Measurements from ENCODE around the gene COG3. TPM values are rescaled to one million over a fixed set of nuclear protein-coding genes. Genes with fewer than 3 reads are reported as not detected.

COG3 gene
- total and polyA plus RNA-seq, 2 of the 13 experiments (the other 11 are each of a cell fraction or from before 2014, with no cell fraction given), result 37.8 to 47.5 TPM

DNA sequence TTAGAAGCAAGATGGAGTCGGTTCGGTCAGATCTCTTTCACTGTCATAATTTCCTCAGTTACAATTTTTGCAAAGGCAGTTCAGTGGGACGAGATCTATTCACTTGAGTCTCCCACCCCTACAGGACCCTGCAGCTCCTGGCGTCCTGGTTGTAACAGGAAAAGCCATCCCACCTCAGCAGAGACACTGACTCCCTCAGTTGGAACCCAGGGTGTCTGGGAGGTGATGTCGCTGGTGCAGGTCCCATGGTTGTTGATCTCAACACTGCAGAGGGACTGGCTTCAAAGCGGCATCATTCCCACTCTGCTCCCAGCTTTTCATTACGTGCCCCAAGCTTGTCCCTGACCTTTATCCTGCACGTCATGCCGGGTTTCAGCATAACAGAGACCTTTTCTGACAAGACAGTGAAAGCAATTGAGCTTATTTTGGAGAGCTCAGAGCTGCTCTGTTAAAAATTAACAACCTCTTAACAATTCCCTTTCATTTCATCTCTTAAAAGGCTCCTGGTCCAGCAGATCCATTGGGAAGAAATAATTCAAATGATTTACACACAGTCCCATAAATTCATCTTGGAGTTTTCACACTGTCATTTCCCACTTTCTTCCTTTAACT lies 17.6 kb upstream of the COG3 start (continued):
- TF ChIP-seq, protein P1, sequence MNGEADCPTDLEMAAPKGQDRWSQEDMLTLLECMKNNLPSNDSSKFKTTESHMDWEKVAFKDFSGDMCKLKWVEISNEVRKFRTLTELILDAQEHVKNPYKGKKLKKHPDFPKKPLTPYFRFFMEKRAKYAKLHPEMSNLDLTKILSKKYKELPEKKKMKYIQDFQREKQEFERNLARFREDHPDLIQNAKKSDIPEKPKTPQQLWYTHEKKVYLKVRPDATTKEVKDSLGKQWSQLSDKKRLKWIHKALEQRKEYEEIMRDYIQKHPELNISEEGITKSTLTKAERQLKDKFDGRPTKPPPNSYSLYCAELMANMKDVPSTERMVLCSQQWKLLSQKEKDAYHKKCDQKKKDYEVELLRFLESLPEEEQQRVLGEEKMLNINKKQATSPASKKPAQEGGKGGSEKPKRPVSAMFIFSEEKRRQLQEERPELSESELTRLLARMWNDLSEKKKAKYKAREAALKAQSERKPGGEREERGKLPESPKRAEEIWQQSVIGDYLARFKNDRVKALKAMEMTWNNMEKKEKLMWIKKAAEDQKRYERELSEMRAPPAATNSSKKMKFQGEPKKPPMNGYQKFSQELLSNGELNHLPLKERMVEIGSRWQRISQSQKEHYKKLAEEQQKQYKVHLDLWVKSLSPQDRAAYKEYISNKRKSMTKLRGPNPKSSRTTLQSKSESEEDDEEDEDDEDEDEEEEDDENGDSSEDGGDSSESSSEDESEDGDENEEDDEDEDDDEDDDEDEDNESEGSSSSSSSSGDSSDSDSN (CRISPR knock-in tag; IDR thresholded peaks at IDR 0.05), result peak; percentile 46; the same call in 1 of the 2 replicates
- no peak for TF ChIP-seq MXD4 (CRISPR knock-in tag; IDR thresholded peaks at IDR 0.05)
- no peak for TF ChIP-seq ZNF839 (CRISPR knock-in tag; IDR thresholded peaks at IDR 0.05; ENCODE audit: borderline replicate concordance)
- no peak for TF ChIP-seq U2AF2 (IDR thresholded peaks at IDR 0.05; ENCODE audit: low read depth, low read length)
- TF ChIP-seq ATAD3A (CRISPR knock-in tag; IDR thresholded peaks at IDR 0.05), result no peak
- TF ChIP-seq ZIK1 (CRISPR knock-in tag; IDR thresholded peaks at IDR 0.05; ENCODE audit: borderline replicate concordance, low read depth), result 0 out of 2 replicates have a peak, but pooled peaks have one; percentile 49
- peak; percentile 61; the same call in 1 of the 3 replicates for TF ChIP-seq MXI1 (IDR thresholded peaks at IDR 0.05; ENCODE audit: borderline replicate concordance, low read depth, low read length)
- 0 out of 2 replicates have a peak, but pooled peaks have one; percentile 1 for TF ChIP-seq MAFF (IDR thresholded peaks at IDR 0.05; ENCODE audit: low read depth, low read length)
- TF ChIP-seq ZNF207 (IDR thresholded peaks at IDR 0.05; ENCODE audit: borderline replicate concordance), result no peak
- TF ChIP-seq ZFP1 (CRISPR knock-in tag; IDR thresholded peaks at IDR 0.05), result 0 out of 2 replicates have a peak, but pooled peaks have one; percentile 28
- peak; percentile 78 for TF ChIP-seq ASH2L (IDR thresholded peaks at IDR 0.05; ENCODE audit: insufficient read length, low read depth, low read length)
- TF ChIP-seq, protein P2, sequence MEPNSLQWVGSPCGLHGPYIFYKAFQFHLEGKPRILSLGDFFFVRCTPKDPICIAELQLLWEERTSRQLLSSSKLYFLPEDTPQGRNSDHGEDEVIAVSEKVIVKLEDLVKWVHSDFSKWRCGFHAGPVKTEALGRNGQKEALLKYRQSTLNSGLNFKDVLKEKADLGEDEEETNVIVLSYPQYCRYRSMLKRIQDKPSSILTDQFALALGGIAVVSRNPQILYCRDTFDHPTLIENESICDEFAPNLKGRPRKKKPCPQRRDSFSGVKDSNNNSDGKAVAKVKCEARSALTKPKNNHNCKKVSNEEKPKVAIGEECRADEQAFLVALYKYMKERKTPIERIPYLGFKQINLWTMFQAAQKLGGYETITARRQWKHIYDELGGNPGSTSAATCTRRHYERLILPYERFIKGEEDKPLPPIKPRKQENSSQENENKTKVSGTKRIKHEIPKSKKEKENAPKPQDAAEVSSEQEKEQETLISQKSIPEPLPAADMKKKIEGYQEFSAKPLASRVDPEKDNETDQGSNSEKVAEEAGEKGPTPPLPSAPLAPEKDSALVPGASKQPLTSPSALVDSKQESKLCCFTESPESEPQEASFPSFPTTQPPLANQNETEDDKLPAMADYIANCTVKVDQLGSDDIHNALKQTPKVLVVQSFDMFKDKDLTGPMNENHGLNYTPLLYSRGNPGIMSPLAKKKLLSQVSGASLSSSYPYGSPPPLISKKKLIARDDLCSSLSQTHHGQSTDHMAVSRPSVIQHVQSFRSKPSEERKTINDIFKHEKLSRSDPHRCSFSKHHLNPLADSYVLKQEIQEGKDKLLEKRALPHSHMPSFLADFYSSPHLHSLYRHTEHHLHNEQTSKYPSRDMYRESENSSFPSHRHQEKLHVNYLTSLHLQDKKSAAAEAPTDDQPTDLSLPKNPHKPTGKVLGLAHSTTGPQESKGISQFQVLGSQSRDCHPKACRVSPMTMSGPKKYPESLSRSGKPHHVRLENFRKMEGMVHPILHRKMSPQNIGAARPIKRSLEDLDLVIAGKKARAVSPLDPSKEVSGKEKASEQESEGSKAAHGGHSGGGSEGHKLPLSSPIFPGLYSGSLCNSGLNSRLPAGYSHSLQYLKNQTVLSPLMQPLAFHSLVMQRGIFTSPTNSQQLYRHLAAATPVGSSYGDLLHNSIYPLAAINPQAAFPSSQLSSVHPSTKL (CRISPR knock-in tag; IDR thresholded peaks at IDR 0.05), result peak; percentile 95
- TF ChIP-seq, protein P3, sequence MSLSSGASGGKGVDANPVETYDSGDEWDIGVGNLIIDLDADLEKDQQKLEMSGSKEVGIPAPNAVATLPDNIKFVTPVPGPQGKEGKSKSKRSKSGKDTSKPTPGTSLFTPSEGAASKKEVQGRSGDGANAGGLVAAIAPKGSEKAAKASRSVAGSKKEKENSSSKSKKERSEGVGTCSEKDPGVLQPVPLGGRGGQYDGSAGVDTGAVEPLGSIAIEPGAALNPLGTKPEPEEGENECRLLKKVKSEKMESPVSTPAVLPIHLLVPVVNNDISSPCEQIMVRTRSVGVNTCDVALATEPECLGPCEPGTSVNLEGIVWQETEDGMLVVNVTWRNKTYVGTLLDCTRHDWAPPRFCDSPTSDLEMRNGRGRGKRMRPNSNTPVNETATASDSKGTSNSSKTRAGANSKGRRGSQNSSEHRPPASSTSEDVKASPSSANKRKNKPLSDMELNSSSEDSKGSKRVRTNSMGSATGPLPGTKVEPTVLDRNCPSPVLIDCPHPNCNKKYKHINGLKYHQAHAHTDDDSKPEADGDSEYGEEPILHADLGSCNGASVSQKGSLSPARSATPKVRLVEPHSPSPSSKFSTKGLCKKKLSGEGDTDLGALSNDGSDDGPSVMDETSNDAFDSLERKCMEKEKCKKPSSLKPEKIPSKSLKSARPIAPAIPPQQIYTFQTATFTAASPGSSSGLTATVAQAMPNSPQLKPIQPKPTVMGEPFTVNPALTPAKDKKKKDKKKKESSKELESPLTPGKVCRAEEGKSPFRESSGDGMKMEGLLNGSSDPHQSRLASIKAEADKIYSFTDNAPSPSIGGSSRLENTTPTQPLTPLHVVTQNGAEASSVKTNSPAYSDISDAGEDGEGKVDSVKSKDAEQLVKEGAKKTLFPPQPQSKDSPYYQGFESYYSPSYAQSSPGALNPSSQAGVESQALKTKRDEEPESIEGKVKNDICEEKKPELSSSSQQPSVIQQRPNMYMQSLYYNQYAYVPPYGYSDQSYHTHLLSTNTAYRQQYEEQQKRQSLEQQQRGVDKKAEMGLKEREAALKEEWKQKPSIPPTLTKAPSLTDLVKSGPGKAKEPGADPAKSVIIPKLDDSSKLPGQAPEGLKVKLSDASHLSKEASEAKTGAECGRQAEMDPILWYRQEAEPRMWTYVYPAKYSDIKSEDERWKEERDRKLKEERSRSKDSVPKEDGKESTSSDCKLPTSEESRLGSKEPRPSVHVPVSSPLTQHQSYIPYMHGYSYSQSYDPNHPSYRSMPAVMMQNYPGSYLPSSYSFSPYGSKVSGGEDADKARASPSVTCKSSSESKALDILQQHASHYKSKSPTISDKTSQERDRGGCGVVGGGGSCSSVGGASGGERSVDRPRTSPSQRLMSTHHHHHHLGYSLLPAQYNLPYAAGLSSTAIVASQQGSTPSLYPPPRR (CRISPR knock-in tag; IDR thresholded peaks at IDR 0.05; ENCODE audit: borderline replicate concordance), result peak; percentile 90; the same call in 1 of the 2 replicates
- peak; percentile 80 for TF ChIP-seq CREB1 (IDR thresholded peaks at IDR 0.05)
- peak; percentile 90 for TF ChIP-seq CREB1 (CRISPR knock-in tag; IDR thresholded peaks at IDR 0.05)
- TF ChIP-seq ZFP90 (CRISPR knock-in tag; IDR thresholded peaks at IDR 0.05; ENCODE audit: borderline replicate concordance), result no peak
- TF ChIP-seq CCAR2 (optimal IDR thresholded peaks at IDR 0.05; ENCODE audit: low read depth, low read length), result no peak
